H9 (cell line): Measurements from ENCODE around the gene HOXB6. TPM values are rescaled to one million over a fixed set of nuclear protein-coding genes. Genes with fewer than 3 reads are reported as not detected.

Experiments used
- DNase-seq: peaks from one replicate; pipeline ENCODE4 v3.0.0-alpha.2; 2017
- H2AFZ ChIP-seq: one replicate; pipeline ENCODE4 v1.6.1; 2013; ENCODE audit warnings: mild to moderate bottlenecking, low read length, control low read depth, moderate library complexity
- H2AK5ac ChIP-seq: 2 replicates; pipeline ENCODE4 v1.6.1; 2013; ENCODE audit warnings: low read length, control low read depth, mixed read lengths; ENCODE audit not compliant: insufficient read length
- H2BK120ac ChIP-seq: one replicate; pipeline ENCODE4 v1.6.1; 2013; ENCODE audit warnings: low read depth, mild to moderate bottlenecking, low read length, control low read depth, inconsistent platforms; ENCODE audit not compliant: poor library complexity, severe bottlenecking
- H2BK12ac ChIP-seq: 2 replicates; pipeline ENCODE4 v1.6.1; 2013; ENCODE audit warnings: low read length, control low read depth, mixed read lengths, low read depth; ENCODE audit not compliant: insufficient read length
- H2BK15ac ChIP-seq: 2 replicates; pipeline ENCODE4 v1.6.1; 2013; ENCODE audit warnings: low read depth, low read length, control low read depth
- H2BK20ac ChIP-seq: one replicate; pipeline ENCODE4 v1.6.1; 2013; ENCODE audit warnings: low read depth, mild to moderate bottlenecking, low read length, control low read depth, inconsistent platforms; ENCODE audit not compliant: poor library complexity, severe bottlenecking
- H2BK5ac ChIP-seq: 2 replicates; pipeline ENCODE4 v1.6.1; 2013; ENCODE audit warnings: low read length, control low read depth, mixed read lengths; ENCODE audit not compliant: insufficient read length
- H3K14ac ChIP-seq: 2 replicates; pipeline ENCODE4 v1.6.1; 2013; ENCODE audit warnings: low read length, control low read depth; ENCODE audit not compliant: insufficient read depth
- H3K18ac ChIP-seq: 2 replicates; pipeline ENCODE4 v1.6.1; 2013; ENCODE audit warnings: low read depth, mild to moderate bottlenecking, mixed read lengths, low read length, control low read depth; ENCODE audit not compliant: insufficient read length
- H3K23ac ChIP-seq: 2 replicates; pipeline ENCODE4 v1.6.1; 2013; ENCODE audit warnings: low read length, control low read depth, mixed read lengths, low read depth; ENCODE audit not compliant: insufficient read length
- H3K23me2 ChIP-seq: 2 replicates; pipeline ENCODE4 v1.6.1; 2013; ENCODE audit warnings: low read depth, mild to moderate bottlenecking, mixed read lengths, low read length, control low read depth; ENCODE audit not compliant: insufficient read length, poor library complexity, severe bottlenecking
- H3K27ac ChIP-seq: 2 replicates; pipeline ENCODE4 v1.5.1; 2013; ENCODE audit warnings: low read length, control low read depth, mixed read lengths, low read depth; ENCODE audit not compliant: insufficient read length
- H3K27me3 ChIP-seq: 2 replicates; pipeline ENCODE4 v1.6.1; 2013; ENCODE audit warnings: low read length, control low read depth, inconsistent platforms; ENCODE audit not compliant: insufficient read depth
- H3K4ac ChIP-seq: 2 replicates; pipeline ENCODE4 v1.6.1; 2013; ENCODE audit warnings: low read depth, mild to moderate bottlenecking, control low read depth, inconsistent platforms, low read length, moderate library complexity
- H3K4me1 ChIP-seq: 2 replicates; pipeline ENCODE4 v1.6.1; 2013; ENCODE audit warnings: low read length, control low read depth, inconsistent platforms; ENCODE audit not compliant: insufficient read depth
- H3K4me2 ChIP-seq: 2 replicates; pipeline ENCODE4 v1.6.1; 2013; ENCODE audit warnings: low read length, control low read depth, mixed read lengths; ENCODE audit not compliant: insufficient read length, insufficient read depth
- H3K56ac ChIP-seq: 2 replicates; pipeline ENCODE4 v1.6.1; 2013; ENCODE audit warnings: low read depth, mild to moderate bottlenecking, mixed read lengths, low read length, control low read depth; ENCODE audit not compliant: insufficient read length
- H3K79me1 ChIP-seq: 2 replicates; pipeline ENCODE4 v1.6.1; 2013; ENCODE audit warnings: low read depth, mild to moderate bottlenecking, moderate library complexity, low read length, control low read depth, inconsistent platforms; ENCODE audit not compliant: insufficient read depth, poor library complexity, severe bottlenecking
- H3K79me2 ChIP-seq: 2 replicates; pipeline ENCODE4 v1.6.1; 2013; ENCODE audit warnings: low read length, control low read depth, inconsistent platforms; ENCODE audit not compliant: insufficient read depth
- H3K9ac ChIP-seq: 2 replicates; pipeline ENCODE4 v1.6.1; 2013; ENCODE audit warnings: low read length, control low read depth, mixed read lengths; ENCODE audit not compliant: insufficient read length; ENCODE audit errors: extremely low read depth
- H3K9me3 ChIP-seq: one replicate; pipeline ENCODE4 v1.6.1; 2013; ENCODE audit warnings: low read depth, low read length, inconsistent platforms; ENCODE audit not compliant: control insufficient read depth
- H3T11ph ChIP-seq: one replicate; pipeline ENCODE4 v1.6.1; 2013; ENCODE audit warnings: mild to moderate bottlenecking, low read length, control low read depth, inconsistent platforms
- H4K20me1 ChIP-seq: one replicate; pipeline ENCODE4 v1.6.1; 2013; ENCODE audit not compliant: control insufficient read depth, insufficient read length, insufficient read depth
- H4K5ac ChIP-seq: 2 replicates; pipeline ENCODE4 v1.6.1; 2013; ENCODE audit warnings: low read depth, mild to moderate bottlenecking, mixed read lengths, low read length, control low read depth; ENCODE audit not compliant: insufficient read length
- H4K8ac ChIP-seq: replicated peaks from 2 replicates; pipeline ENCODE4 v1.6.1; 2013; ENCODE audit warnings: low read length, control low read depth, mixed read lengths, low read depth; ENCODE audit not compliant: insufficient read length
- H4K91ac ChIP-seq: 2 replicates; pipeline ENCODE4 v1.6.1; 2013; ENCODE audit warnings: low read depth, mild to moderate bottlenecking, moderate library complexity, mixed read lengths, low read length, control low read depth; ENCODE audit not compliant: insufficient read length
- H3K27ac Mint-ChIP-seq, 3 experiments: 2 replicates in 2 of 3; 3 replicates in 1 of 3; pipeline ENCODE4 v1.8.0; 2020 to 2021; ENCODE audit warnings: mixed read lengths in 3 of 3, mild to moderate bottlenecking in 1 of 3, moderate library complexity in 1 of 3
- H3K27me3 Mint-ChIP-seq: 2 replicates; pipeline ENCODE4 v1.8.0; 2021; ENCODE audit warnings: low read depth, mild to moderate bottlenecking, moderate library complexity, mixed read lengths
- H3K36me3 Mint-ChIP-seq, 3 experiments: 2 replicates in 2 of 3; 3 replicates in 1 of 3; pipeline ENCODE4 v1.8.0; 2020 to 2021; ENCODE audit warnings: low read depth in 3 of 3, mixed read lengths in 3 of 3; ENCODE audit not compliant: insufficient read depth in 1 of 3
- H3K4me1 Mint-ChIP-seq, 2 experiments: 2 replicates each; pipeline ENCODE4 v1.8.0; 2020; ENCODE audit warnings: mixed read lengths in 2 of 2
- H3K4me3 Mint-ChIP-seq, 2 experiments: 2 replicates in 1 of 2; 3 replicates in 1 of 2; pipeline ENCODE4 v1.8.0; 2020 to 2021; ENCODE audit warnings: mild to moderate bottlenecking in 2 of 2, mixed read lengths in 2 of 2, moderate library complexity in 1 of 2
- H3K9me3 Mint-ChIP-seq, 2 experiments: 2 replicates in 1 of 2; 3 replicates in 1 of 2; pipeline ENCODE4 v1.8.0; 2020; ENCODE audit warnings: mild to moderate bottlenecking in 2 of 2, mixed read lengths in 2 of 2, moderate library complexity in 1 of 2
- WGBS: extraction: QIAGEN DNeasy Blood & Tissue Kit; methylation state at CpG from one replicate; pipeline ENCODE4 v1.1.7; 2013; ENCODE audit warnings: missing lambda C conversion rate, low lambda C conversion rate, mixed read lengths; ENCODE audit not compliant: insufficient read length; ENCODE audit errors: extremely low coverage; 5-methylcytosine and 5-hydroxymethylcytosine counted together
- total RNA-seq: library from RNA; stranded (reverse); gene quantifications from 2 replicates; pipeline ENCODE4 v1.2.1, GENCODE V29; 2021
- TF ChIP-seq, protein P1 (sequence below): fragments of 200-600 bp; sonication (generic); conservative IDR thresholded peaks from 3 replicates; pipeline ENCODE4 v1.8.0; 2021; ENCODE audit warnings: antibody characterized with exemption, mild to moderate bottlenecking

The HOXB6 gene
- total RNA-seq, 1 experiment from 2014 or later: not detected

DNA sequence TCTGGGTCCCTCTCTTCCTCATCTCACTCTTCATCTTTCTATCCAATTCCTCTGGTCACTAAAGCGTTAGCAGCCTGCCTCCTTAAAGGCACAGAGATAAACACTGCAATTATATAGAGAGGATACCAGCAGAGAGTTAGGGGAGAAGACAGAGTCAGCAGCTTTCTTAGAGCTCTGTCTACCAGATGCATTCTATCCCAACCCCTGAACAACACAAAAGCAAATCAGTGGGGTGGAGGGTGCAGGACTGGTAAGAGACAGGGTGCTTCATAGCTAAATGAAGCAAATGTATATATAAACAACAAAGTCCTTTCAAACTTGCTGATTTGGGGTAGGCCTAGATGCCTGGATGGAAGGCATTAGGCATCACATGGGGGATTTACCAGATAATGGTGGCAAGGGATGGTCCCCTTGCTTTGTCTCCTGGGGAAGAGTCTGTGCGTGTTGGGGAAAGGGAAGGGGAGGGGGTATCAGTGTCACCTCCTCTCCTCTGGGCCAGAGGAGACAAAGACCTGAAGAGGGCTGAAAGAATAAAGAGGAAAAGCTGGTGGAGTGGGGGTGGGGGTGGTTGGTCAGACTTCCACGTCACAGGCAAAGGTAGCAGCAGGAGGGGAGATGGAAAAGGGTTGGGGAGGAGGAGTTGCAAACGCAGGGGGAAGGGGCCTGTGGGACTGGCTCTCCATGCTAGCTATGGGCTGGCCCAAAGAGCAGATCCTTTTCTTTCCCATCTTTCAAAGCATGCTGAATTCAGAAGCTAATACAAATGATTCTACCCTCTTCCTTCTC lies 38.7 kb downstream of the HOXB6 start:
- H3K4me2 ChIP-seq: no peak overlapping the region
- peaks cover 6 to 18% of the 10 kb centered on the region in 2 experiments for H3K4me1 Mint-ChIP-seq
- no peak overlapping the region for H3T11ph ChIP-seq
- TF ChIP-seq, protein P1, sequence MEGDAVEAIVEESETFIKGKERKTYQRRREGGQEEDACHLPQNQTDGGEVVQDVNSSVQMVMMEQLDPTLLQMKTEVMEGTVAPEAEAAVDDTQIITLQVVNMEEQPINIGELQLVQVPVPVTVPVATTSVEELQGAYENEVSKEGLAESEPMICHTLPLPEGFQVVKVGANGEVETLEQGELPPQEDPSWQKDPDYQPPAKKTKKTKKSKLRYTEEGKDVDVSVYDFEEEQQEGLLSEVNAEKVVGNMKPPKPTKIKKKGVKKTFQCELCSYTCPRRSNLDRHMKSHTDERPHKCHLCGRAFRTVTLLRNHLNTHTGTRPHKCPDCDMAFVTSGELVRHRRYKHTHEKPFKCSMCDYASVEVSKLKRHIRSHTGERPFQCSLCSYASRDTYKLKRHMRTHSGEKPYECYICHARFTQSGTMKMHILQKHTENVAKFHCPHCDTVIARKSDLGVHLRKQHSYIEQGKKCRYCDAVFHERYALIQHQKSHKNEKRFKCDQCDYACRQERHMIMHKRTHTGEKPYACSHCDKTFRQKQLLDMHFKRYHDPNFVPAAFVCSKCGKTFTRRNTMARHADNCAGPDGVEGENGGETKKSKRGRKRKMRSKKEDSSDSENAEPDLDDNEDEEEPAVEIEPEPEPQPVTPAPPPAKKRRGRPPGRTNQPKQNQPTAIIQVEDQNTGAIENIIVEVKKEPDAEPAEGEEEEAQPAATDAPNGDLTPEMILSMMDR: no peak
- no peak overlapping the region for H4K91ac ChIP-seq
- H3K9me3 Mint-ChIP-seq: peaks cover 0 to 8% of the 10 kb centered on the region in 2 experiments; a peak in 2 of 5 replicates
- WGBS: no CpG with 5 or more reads among the region's 4 CpGs
- H3K27ac Mint-ChIP-seq: no peak overlapping the region
- no peak overlapping the region for H2BK5ac ChIP-seq
- H4K8ac ChIP-seq: no peak overlapping the region
- H2AK5ac ChIP-seq: no peak overlapping the region
- H3K4me1 ChIP-seq: peaks cover 2% of the 10 kb centered on the region; the same call in 1 of the 2 replicates
- H3K23ac ChIP-seq: no peak overlapping the region
- peaks cover 29% of the 10 kb centered on the region for H3K27me3 Mint-ChIP-seq
- H2BK12ac ChIP-seq: no peak overlapping the region
- H3K9me3 ChIP-seq: no peaks in the 10 kb centered on the region
- peaks cover 4% of the 10 kb centered on the region for H4K20me1 ChIP-seq
- H3K27ac ChIP-seq: no peak overlapping the region
- H2BK15ac ChIP-seq: no peak overlapping the region
- no peaks in the 10 kb centered on the region for H3K23me2 ChIP-seq
- H4K5ac ChIP-seq: no peak overlapping the region
- H3K27me3 ChIP-seq: peaks cover 99% of the 10 kb centered on the region
- no peak overlapping the region for H3K9ac ChIP-seq
- H3K56ac ChIP-seq: no peak overlapping the region
- no peak overlapping the region for H3K18ac ChIP-seq
- no peak overlapping the region for H2AFZ ChIP-seq
- H3K79me1 ChIP-seq: no peaks in the 10 kb centered on the region
- H2BK120ac ChIP-seq: no peak overlapping the region
- no peaks in the 10 kb centered on the region for H3K79me2 ChIP-seq
- H3K4me3 Mint-ChIP-seq: no peak overlapping the region
- no peak overlapping the region for H3K4ac ChIP-seq
- no peaks in the 10 kb centered on the region; a peak in 1 of 7 replicates for H3K36me3 Mint-ChIP-seq
- H3K14ac ChIP-seq: no peak overlapping the region
- DNase-seq: no peak
- no peak overlapping the region for H2BK20ac ChIP-seq
